Suppressor macrophage treated with lipopolysaccharide for 1 hour (primary cell): ENCODE measurements around the gene GINS3.
A peak's percentile ranks its signal among the peaks of the same experiment; 100 is the strongest.

Source experiments
- DNase-seq, 3 donors: peaks; one replicate each; pipeline ENCODE4 v3.0.0-alpha.2; 2020 to 2022

GINS3 gene

GRCh38 chr16:58426966-58427365 is 34.7 kb downstream of the GINS3 start:
- DNase-seq, result no peak

DNA sequence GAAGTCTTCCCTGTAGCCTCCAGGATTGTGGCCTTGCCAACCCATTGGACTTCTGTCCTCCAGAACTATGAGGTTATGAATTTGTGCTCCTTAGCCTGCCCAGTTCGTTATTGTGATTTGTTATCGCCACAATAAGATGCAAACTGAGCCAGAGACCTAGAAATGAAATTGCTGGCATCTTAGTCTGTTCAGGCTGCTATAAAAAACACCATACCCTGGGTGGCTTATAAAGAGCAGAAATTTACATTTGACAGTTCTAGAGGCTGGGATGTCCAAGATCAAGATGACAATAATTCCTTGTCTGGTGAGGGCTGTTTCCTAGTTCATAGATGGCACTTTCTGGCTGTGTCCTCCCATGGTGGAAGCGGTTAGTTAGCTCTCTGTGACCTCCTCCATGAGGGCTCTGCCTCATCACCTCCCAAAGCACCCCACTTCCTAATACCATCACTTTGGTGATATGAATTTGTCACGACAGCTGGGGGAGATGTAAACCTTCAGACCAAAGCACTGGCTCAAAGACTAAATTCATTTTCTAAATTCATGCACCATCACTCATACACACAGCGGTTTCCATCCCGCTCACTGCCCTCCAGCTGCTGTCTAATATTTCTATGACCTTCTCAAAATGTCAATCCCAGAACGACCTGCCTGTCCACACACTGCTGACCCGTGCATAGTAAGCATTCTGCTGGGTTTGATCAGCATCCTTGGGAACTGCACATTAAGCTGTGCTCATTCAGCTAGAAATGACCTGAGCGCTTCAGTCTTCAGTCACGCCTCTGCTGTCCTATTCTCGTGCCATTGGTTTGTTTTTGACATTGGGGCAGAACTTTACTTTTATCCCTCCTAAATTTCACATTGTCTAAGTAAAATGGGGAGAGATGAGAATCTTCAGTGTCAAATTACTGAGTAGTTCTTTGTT is 36.6 kb downstream of the GINS3 start:
- DNase-seq, result no peak

GRCh38 chr16:58430718-58431117 is 38.4 kb downstream of the GINS3 start:
- DNase-seq, result no peak

- no peak for DNase-seq
Observed at GRCh38 chr16:58433569-58433951, 41.3 kb downstream of the GINS3 start.

- no peak for DNase-seq
Observed at GRCh38 chr16:58435779-58436178, 43.5 kb downstream of the GINS3 start.

DNA sequence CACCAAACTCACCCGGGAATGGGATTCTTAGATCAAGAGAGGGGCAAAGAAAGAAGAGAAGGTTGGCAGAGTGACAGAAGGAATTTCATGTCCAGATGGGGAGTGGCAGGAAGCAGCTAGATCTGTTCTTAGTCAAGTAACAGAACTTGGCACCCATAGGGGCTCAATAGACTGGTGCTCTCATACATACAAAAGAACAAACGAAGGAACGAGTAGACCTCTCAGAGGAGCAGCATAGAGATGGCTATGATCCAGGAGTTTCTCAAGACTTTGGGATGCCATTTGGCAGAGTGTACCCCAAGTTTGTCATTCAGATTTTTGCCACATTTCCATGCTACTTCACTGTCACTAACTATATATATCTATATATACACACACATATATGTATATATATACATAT is 47.9 kb downstream of the GINS3 start:
- DNase-seq, result no peak

DNA sequence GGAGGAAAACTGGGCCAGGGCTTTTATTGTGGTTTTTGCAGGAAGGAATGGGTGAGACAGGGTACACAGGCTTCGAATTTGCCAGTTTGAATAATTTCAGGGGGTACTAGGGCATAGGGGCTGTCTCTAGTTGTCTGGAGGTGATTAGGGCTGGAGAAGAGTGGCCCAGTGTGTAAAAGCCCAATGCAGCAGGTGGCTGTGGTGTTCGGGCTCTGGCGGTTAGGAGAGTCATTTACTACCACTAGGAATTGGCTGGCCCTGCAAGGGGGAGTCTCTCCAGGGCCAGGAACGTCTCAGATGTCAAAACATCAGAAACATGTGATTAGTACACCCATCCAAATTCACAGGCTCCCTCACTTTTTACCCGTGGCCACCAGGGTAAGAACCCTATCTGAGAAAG is 50.3 kb downstream of the GINS3 start:
- no peak for DNase-seq

- DNase-seq, result no peak
Observed at GRCh38 chr16:58443783-58444182, 51.5 kb downstream of the GINS3 start.

GRCh38 chr16:58444265-58444664 is 52.0 kb downstream of the GINS3 start:
- no peak for DNase-seq

GRCh38 chr16:58448890-58449289 is 56.6 kb downstream of the GINS3 start:
- no peak for DNase-seq

- no peak for DNase-seq
Observed at GRCh38 chr16:58449306-58449705, 57.0 kb downstream of the GINS3 start.

DNA sequence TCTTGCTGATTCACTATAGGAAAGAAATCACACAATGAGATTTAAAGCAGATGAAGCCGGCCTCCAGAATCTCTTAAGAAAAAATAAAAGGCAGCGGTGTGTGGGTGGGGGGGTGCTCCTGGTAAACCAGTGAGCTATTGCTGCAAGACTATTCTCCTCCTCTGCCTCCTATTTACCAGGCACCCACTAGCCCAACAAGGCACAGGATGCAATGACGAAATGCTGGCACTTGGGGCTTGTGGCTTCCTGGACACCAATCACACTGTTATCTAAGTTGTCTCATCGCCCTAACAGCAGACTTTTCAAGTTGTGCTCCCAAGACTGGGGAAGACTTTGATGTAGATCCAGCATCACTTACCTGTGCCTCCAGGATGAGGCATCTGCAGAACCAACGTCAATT is 57.5 kb downstream of the GINS3 start:
- DNase-seq, result peak in 1 of 3 donors; percentile 32

DNA sequence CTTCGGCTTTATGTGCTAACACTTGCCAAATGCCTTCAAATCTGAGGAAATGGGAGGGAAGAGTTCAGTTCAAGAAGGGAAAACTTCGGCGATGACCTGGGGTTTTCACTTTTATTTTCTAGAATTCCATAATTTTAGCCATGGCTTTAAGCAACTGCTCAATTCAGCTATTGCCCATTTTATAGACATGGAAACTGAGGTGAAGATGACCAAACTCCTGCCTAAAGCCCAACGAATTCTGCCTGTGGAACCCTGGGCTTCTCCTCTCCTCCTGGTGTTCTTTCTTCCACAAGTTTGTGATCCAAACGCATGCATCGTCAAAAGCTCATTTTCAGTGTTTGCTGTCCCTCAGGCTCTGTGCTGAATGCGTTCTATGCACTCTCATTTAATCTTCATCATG is 58.3 kb downstream of the GINS3 start:
- no peak for DNase-seq

DNA sequence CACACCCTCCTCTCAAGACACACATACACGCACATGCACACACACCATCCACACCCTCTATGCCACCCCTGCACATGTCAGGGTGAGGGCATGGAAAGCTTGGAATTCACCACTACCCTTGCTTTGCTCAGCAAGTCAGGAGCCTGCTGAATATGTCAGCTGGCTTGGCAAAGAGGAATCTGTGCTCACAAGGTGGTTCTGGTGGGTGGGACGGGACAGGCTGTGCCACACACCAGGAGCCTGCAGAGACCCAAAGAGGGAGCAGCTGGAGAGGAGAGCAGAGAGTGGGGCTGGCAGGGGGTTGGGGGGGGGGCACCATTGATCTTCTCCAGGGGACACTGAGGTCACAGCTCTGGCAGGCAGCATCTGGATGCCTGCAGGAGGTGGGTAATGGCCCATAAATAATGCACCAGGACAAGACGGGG is 59.0 kb downstream of the GINS3 start:
- no peak for DNase-seq

GRCh38 chr16:58451945-58452401 is 59.7 kb downstream of the GINS3 start:
- peak; percentile 53 to 73 (median 54) for DNase-seq

GRCh38 chr16:58452640-58453039 is 60.4 kb downstream of the GINS3 start:
- no peak for DNase-seq

DNA sequence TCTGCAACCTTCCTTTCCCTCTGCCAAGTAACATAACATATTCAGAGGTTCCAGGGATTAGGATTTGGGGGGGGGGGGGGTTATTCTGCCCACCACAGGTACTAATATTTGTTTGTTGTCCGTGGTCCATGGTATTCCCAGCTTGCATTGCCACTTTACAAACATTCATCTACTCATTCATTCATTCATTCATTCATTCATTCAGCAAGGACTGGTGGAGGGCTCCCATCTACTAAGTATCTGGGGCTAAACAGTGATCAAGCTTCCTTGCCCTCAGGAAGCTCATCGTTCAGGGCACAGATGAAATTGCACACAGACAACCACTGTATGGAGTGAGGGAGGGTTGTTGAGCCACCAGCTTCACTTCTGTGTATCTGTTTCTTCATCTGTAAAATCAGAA is 61.9 kb downstream of the GINS3 start:
- DNase-seq, result no peak

DNA sequence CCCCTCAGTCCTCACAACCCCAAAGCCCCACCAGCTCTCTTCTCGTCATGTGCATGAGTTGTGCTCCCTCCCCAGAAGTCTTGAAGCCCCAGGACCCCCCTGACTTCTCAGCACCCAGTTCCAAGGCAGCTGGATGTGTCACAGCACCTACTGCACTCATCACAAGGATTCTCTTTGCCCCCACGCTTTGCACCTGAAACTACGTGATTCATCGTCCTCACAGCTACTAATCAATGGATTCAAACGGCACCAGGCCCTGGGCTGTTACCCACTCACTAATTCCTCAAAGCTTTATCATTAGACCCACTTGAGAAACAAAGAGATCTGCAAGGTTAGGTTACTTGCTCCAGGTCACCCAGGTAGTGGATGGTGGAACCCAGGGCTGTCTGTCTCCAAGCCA is 62.6 kb downstream of the GINS3 start:
- no peak for DNase-seq
